Caki2 (cell line): ENCODE measurements around the gene MLXIP. TPM values are rescaled to one million over a fixed set of nuclear protein-coding genes. Genes with fewer than 3 reads are reported as not detected.
A peak's percentile ranks its signal among the peaks of the same experiment; 100 is the strongest.
"Not testable (repeated sequence)": the region's sequence is repeated elsewhere in the genome, so short reads cannot be mapped to it uniquely, and the experiment has no call there.

Experiments
- DNase-seq: peaks from one replicate; pipeline ENCODE4 v3.0.0-alpha.2; 2015; ENCODE audit warnings: low read depth
- in situ Hi-C: cut with HindIII; loops from 2 replicates; pipeline ENCODE4 v1.10.0; 2016; ENCODE audit warnings: low sequenced_read_pairs, low pct_unique_long_range_greater_than_20kb, mixed read lengths
- total RNA-seq: library from RNA; depleted of rRNA; stranded (reverse); fragments of >200 nt; shearing (Covaris generic); gene quantifications from 2 replicates; pipeline ENCODE4 v1.2.3, GENCODE V29; 2014; ENCODE audit warnings: low replicate concordance; rRNA removed

Gene MLXIP, protein sequence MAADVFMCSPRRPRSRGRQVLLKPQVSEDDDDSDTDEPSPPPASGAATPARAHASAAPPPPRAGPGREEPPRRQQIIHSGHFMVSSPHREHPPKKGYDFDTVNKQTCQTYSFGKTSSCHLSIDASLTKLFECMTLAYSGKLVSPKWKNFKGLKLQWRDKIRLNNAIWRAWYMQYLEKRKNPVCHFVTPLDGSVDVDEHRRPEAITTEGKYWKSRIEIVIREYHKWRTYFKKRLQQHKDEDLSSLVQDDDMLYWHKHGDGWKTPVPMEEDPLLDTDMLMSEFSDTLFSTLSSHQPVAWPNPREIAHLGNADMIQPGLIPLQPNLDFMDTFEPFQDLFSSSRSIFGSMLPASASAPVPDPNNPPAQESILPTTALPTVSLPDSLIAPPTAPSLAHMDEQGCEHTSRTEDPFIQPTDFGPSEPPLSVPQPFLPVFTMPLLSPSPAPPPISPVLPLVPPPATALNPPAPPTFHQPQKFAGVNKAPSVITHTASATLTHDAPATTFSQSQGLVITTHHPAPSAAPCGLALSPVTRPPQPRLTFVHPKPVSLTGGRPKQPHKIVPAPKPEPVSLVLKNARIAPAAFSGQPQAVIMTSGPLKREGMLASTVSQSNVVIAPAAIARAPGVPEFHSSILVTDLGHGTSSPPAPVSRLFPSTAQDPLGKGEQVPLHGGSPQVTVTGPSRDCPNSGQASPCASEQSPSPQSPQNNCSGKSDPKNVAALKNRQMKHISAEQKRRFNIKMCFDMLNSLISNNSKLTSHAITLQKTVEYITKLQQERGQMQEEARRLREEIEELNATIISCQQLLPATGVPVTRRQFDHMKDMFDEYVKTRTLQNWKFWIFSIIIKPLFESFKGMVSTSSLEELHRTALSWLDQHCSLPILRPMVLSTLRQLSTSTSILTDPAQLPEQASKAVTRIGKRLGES
- 5.0 and 7.0 TPM in 2 replicates for total RNA-seq

DNA sequence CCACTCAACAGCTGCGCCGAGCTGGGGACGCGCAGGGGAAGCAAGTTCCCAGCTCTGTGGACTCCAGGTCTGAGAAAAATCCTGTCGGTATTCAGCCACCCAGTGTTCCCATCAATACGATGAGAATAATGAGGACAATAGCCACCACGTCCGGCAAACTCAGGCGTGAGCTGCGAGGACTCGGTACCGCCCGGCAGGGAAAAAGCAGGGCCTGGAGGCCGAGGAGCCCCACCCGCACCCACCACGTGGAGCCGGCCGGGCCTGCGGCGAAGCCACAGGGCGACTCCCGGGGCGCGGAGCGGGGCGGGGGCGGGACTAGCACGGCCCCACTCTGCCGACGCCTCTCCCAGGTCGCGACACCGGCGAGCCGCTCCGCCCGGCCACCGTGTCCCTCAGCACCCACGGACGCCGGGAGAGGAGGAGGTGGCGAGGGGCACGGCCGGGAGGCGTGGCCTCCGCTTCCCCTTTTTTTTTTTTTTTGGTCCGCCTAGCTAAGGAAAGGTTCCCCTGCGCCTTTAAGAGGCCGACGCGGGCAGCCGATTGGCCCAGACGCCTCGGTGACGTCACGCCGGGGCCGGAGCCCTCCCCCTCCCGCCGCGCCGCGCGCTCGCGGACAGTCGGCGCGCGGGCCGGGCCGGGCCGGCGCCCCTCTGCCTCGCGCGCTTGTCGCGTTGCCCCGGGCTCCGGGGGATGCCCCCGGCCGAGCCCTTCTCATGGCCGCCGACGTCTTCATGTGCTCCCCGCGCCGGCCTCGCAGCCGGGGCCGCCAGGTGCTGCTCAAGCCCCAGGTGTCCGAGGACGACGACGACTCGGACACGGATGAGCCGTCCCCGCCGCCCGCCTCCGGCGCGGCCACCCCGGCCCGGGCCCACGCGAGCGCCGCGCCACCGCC is at the start of gene MLXIP:
MLXIP (plus strand) TSS at position 616 of the 892 bp plus-strand sequence; CDS start at position 714, 98 bp downstream.
- in situ Hi-C loops: no loop called here
- peak; percentile 99 for DNase-seq

DNA sequence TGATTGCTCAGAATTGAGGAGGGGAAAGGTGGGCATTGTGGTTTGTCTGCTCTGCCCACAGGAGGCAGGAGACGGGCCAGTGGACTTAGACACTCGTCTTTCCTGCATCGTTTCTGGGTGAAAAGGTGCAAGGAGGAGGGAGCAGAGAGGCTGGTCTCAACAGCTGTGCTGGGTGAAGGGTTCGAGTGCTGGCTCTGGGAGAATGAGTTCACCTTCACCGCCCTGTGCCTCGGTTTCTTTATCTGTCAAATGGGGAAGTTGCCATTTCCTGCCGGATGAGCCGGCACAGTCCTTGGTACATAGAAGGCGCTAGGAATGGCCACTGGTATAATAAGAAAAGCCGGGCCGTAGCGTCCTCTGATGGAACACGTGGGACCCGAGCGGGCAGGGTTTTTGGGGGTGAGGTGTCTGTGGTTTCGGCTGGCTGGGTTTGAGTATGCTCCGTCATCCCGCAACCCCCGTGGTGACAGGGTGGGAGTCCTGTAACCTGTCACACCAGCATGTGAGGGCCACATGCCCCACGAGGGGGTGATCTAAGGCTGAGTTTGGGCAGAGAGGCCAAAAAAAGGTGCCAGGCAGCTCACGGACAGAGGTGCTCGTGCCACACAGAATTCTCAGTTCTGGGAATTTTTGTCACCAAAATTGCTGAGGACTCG is 49.5 kb upstream of the MLXIP start:
- in situ Hi-C loops: no loop called here
- no peak for DNase-seq

DNA sequence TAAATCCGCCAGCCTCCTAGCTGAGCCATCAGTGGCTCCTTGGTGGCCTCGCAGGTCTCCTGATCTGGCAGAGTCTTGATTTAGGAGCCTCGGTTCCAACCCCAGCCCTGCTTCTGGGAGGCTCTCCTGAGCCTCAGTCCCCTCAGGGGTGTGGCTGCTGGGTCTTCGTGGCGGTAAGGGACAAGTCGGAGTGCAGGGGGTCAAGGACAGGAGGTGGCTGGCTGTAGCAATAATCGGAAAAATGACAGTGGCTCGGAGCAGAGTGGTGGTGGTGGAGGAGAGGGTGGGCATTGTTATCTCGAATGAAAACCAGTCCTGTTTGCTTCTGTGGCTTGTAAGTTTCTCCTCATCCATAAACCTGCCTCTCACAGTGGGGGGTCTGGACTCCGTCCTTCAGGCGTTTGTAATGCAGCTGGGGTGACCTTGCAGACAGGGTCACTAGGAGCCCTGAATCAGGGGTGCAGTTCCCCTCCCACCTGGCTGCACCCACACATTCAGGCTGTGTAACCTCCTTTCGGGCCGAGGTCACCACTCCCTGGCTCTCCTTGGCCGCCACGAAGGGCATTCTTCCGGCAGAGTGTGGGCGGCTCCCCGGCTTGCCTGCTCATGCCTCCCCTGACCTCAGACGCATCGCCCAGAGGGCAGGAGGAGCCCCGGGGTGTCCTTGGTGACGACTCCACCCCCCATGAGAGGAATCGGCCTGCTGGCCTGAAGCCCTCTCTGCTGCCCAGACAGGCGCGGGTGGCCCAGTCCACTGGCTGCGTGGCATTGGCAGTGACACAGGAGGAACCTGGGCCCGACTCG is 48.7 kb upstream of the MLXIP start:
- no peak for DNase-seq

DNA sequence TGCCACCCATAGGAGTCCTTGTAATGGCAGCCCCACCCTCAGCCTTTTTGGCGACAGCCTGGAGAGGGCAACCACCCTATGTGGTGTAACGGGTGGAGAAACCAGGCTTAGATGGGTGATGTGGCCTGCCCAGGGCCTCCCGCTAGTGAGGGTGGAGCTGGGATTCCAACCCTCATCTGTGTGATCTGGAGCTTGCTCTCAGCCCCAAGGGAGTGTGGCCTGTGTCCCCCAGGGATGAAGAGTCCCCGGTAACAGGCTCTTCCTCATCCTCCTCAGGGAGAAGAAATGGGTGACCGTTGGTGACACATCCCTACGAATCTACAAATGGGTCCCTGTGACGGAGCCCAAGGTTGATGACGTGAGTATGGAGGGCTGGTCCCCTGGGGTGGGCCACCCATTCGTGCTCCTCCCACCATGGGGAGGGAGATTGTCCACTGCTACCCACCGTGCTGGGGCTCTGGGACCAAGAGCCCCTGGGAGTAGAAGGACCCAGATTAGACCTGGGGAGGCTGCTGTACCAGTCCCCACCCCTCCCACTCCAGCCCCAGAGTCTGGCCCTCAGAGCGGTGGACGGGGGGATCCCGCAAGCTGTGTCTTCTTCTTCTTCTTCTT is 48.0 kb upstream of the MLXIP start:
- in situ Hi-C loops: no loop called here
- DNase-seq: no peak

More for the DNA sequence above, 48.7 kb upstream of the MLXIP start:
- in situ Hi-C loops: no loop called here

DNA sequence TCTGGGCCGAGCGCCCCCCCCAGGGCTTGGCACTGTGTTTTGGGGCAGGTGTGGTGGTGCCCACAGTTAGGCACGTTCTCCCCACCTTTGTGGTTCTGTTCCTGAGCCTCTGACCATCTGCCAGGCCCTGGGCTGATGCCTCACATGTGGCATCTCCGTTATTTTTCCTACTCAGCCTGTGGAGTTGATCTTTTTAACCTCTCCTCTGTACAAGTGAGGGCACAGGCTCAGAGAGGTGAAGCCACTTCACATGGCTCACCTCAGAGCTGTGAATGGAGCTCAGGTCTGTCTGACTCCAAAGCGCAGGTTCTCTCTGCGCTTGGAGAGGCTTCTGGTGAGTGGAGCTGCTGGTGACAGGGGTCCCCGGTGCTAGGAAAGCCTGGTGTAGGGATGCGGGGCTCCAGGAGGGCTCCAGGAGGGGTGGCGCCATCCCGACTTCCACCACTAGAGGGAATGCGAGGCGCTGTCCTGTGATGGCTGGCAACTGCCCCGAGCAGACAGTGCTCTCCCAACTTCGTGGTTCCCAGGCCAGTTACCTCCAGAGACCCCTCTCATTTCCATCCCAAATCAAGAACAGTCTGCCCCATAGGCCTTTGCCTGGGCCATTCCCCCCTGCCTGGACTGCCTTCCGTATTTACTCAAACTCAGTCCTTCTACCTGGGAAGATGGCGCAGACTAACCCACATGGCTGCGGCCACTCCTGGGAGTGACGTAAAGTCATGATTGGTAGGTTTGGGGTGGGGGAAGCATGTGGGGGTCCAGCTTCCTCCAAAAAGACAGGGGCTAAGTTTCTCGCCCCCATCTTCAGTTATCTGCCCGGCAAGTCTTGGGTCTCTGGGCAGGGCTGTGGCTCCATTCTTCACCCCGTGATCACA is 47.0 kb upstream of the MLXIP start:
- in situ Hi-C loops: no loop called here
- DNase-seq: peak; percentile 27

DNA sequence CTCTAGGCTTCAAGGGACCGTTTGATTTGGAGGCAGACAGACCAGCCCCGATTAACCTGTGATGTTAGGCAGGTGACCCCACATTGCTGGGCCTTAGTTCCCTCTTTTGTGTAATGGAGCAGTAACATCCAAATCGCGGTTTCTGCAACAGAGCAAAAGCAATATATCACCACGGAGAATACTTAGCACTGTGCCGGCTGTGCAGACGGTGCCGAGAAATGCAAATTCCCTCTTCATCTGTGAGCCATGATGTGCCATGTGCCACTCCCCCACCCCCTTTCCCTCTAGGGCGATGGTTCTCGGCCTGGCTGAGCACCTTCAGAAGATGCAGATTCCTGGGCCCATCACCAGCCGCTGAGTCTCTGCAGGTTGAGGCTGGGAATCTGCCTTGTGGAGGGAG is 46.0 kb upstream of the MLXIP start:
- in situ Hi-C loops: no loop called here
- no peak for DNase-seq

DNA sequence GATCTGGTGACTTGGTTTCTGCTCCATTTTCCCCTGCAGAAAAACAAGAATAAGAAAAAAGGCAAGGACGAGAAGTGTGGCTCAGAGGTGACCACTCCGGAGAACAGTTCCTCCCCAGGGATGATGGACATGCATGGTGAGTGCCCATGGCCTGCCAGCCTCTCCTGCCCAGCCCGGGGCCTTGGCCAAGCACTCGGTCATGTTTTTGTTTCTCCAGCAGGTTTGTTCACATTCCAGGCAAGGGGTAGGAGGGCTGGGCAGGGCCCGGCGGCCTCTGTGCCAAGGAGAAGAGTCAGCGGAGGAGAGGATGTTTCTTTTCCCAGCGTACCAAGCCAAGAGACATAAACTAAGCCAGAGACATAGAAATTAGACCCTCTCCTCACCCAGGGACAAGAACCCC is 43.3 kb upstream of the MLXIP start:
- in situ Hi-C loops: no loop called here
- no peak for DNase-seq

DNA sequence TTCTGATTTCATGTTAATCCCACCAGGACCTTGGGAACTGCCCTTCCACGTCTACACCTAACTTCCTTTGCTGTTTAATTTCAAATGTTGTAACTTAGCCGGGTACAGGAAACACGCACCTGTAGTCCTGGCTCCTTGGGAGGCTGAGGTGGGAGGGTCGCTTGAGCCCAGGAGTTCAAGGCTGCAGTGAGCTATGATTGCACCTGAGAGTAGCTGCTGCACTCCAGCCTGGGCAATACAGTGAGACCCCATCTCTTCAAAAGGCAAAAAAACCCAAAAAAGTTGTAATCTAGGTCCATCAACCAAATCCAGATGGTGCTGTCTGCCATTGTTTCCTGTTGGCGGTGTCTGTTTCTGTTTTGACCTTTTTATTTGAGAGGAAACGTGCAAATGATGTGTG is 42.4 kb upstream of the MLXIP start:
- no peak for DNase-seq
- in situ Hi-C loops: no loop called here

DNA sequence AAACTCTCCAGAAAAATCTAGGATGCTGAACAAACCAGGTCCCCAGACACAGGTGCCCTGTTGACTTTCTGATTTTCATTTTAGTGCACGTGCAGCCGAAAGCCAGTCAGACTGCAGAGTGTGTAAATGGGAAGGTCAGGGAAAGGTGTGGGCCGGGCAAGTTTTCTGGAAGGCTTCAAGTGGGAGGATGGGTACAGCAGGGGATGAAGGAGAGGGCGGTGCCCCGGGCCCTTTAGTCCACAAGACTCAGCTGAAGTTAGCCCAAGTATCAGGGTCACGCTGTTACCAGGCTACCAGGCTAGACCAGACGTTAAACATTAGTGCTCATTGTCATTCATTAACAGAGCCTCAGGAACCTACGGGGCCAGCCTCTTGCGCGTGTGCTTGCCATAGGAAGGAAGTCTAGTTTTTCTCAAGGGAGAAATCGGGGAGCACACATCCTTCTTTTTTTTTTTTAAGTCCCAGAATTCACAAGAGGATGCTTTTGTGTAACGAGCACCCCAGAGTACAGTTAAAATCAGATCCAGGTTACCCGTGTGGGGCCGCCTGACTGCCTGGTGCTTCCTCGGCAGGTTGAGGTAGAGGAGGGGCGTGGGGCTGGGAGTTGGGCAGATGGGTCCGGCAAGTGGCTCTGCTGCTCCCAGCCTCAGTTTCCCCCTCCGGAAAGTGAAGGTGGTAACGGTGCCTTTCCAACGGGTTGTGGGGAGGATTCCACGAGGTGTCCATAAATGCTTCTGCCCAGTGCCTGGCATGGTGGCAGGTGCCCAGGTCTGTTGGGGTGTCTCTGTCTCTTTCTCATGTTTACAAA is 37.8 kb upstream of the MLXIP start:
- peak; percentile 94 for DNase-seq
- in situ Hi-C loops: no loop called here

DNA sequence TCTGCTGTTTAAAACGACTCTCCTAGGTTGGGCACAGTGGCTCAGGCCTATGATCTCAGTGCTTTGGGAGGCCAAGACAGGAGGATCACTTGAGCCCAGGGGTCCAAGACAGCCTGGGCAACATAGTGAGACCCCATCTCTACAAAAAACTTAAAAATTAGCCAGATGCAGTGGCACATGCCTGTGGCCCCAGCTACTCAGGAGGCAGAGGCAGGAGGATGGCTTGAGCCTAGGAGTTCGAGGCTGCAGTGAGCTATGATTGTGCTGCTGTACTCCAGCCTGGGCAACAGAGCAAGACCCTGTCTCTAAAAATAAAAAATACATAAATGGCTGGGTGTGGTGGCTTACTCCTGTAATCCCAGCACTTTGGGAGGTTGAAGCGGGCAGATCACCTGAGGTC is 37.1 kb upstream of the MLXIP start:
- DNase-seq, in situ Hi-C loops: not testable (repeated sequence)

DNA sequence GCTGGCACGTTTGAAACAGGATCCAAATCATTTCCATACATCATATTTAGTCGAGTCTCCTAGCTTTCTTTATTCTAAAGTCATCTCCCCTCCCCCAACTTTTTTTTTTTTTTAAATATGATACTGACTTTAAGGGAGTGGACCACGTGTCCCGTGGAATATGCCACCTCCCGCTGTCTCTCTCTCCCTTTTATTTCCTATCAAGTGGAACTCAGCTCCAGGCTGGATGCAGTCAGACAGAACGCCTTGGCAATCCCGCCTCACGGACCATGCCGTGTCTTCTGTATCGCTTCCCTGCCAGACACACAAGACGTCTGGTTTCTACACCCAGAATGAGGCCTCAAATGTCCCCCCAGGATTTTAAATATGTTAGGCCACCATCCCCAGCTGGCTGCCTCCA is 35.6 kb upstream of the MLXIP start:
- in situ Hi-C loops: no loop called here
- DNase-seq: peak; percentile 34

DNA sequence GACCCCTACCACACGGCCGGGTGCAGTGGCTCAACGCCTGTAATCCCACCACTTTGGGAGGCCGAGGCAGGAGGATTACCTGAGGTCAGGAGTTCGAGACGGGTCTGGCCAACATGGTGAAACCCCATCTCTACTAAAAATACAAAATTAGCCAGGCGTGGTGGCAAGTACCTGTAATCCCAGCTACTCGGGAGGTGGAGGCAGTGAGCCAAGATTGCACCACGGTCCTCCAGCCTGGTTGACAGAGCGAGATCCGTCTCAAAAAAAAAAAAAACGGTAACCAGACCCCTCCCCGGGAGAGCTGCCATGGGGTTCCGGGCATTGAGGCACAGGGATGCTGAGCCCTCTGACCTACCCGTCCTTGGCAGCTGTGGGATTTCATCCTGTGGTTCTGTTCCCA is 35.1 kb upstream of the MLXIP start:
- in situ Hi-C loops: no loop called here
- no peak for DNase-seq

DNA sequence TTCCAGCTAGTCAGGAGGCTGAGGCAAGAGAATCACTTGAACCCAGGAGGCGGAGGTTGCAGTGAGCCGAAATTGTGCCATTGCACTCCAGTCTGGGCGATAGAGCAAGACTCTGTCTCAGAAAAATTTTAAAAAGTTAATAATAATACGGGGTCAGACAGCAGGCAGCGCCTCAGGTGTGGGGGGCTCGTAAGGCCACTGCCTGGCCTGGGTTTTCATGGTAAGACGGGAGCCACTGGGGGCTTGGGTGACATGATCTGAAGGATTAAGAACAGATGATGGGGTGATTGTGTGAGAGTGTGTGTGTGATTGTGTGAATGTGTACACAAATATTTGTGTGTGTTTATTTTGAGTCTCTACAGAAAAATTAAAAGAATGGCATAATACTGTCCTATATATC is 33.3 kb upstream of the MLXIP start:
- DNase-seq: no peak
- in situ Hi-C loops: no loop called here

DNA sequence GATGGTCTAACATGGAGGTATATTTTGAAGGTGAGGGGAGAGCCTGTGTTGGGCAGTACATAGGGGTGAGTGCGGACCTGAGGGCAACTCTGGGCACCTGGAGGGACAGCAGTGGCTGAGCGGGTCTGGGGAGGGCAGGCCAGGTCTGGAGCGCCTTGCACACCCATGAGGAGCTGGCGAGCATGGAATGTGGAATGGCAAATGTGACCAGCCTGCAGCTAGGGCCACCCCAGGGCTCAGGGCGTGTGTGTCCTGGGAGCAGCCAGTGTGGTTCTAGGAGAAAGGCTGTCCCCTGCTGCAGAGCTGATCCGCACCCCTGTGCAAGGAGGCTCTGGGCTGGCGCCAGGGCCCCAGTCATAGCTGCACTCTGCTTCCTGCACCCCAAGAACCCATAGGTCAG is 32.4 kb upstream of the MLXIP start:
- in situ Hi-C loops: no loop called here

DNA sequence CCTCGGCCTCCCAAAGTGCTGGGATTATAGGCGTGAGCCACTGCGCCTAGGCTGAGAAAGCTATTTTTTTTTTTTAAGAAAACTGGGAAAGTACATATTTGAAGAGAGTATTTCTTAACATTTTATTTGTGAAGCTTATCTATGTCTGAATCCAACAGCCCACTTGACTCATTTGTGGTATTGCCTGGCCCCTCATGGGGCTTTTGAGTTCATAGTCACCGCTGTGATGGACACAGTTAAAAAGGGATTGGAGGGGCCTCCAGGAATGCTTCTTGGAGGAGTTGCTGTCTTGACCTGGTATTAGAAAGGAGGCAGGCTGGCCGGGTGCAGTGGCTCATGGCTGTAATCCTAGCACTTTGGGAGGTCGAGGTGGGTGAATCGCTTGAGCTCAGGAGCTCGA is 30.4 kb upstream of the MLXIP start:
- in situ Hi-C loops: no loop called here
- no peak for DNase-seq

More for the DNA sequence above, 32.4 kb upstream of the MLXIP start:
- DNase-seq: no peak
